ENCODE measurements around the gene KCTD17.

DNA sequence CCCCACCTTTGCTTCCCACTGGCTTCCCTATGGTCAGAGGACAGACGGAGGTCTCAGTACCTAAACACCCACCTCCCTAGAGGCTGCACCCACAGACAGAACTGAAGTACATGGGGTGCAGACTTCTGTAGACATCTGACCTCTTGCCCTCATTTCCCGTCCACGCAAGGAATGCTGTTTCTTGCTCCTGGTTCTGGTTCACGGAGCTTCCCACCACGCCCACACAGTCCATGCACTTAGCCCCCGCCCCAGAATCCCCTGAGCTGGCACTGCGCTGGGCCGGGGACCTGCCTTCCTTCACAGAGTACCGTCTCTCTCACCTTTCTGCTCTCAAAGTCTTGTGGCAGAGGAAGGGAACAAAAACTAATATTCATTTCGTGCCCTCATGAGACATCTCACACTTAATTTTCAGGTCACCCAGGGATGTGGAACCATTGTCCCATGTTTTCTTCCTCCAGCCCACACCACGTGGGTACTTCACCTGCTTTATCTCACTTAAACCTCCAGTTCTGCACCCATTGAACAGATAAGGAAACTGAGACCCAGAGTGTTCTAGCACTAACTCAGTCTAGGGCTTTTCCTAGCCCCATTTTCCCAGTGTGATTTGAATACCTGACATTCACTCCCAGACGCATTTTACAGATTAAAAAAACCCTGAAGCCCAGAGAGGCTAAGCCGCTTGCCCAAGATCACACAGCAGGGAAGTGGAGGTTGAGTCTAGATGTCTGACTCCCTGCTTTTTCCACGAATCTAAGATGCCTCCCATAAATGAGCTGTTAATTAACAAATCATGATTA is 52.3 kb downstream of the KCTD17 start:
- TF ChIP-seq, protein P1, sequence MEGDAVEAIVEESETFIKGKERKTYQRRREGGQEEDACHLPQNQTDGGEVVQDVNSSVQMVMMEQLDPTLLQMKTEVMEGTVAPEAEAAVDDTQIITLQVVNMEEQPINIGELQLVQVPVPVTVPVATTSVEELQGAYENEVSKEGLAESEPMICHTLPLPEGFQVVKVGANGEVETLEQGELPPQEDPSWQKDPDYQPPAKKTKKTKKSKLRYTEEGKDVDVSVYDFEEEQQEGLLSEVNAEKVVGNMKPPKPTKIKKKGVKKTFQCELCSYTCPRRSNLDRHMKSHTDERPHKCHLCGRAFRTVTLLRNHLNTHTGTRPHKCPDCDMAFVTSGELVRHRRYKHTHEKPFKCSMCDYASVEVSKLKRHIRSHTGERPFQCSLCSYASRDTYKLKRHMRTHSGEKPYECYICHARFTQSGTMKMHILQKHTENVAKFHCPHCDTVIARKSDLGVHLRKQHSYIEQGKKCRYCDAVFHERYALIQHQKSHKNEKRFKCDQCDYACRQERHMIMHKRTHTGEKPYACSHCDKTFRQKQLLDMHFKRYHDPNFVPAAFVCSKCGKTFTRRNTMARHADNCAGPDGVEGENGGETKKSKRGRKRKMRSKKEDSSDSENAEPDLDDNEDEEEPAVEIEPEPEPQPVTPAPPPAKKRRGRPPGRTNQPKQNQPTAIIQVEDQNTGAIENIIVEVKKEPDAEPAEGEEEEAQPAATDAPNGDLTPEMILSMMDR (IDR thresholded peaks at IDR 0.05) = no peak
- TF ChIP-seq POLR2A (IDR thresholded peaks at IDR 0.05) = no peak
